Central memory CD8-positive, alpha-beta T cell (primary cell): ENCODE measurements around the gene SMTNL2.

Experiments used
- ATAC-seq: fragments of 150-1000 bp; cut with Tn5 transposase; replicated peaks from 2 replicates; pipeline ENCODE4 v1.10.0; 2022; ENCODE audit warnings: mild to moderate bottlenecking, moderate FRiP score, moderate number of reproducible peaks; ENCODE audit not compliant: poor library complexity, severe bottlenecking; ENCODE audit errors: extremely low read depth
- DNase-seq, 2 donors: peaks; one replicate each; pipeline ENCODE4 v3.0.0; 2021; ENCODE audit warnings: low spot score in 2 of 2
- H3K27ac Mint-ChIP-seq: one replicate; pipeline ENCODE4 v1.8.0; 2022; ENCODE audit warnings: low read depth, mild to moderate bottlenecking, moderate library complexity, mixed read lengths
- H3K27me3 Mint-ChIP-seq: one replicate; pipeline ENCODE4 v1.8.0; 2022; ENCODE audit warnings: mixed read lengths
- H3K36me3 Mint-ChIP-seq: one replicate; pipeline ENCODE4 v1.8.0; 2022; ENCODE audit warnings: mild to moderate bottlenecking, moderate library complexity, mixed read lengths; ENCODE audit not compliant: insufficient read depth
- H3K4me1 Mint-ChIP-seq: one replicate; pipeline ENCODE4 v1.8.0; 2022; ENCODE audit warnings: mixed read lengths
- H3K4me3 Mint-ChIP-seq: one replicate; pipeline ENCODE4 v1.8.0; 2022; ENCODE audit warnings: mild to moderate bottlenecking, moderate library complexity, mixed read lengths
- H3K9me3 Mint-ChIP-seq: one replicate; pipeline ENCODE4 v1.8.0; 2022; ENCODE audit warnings: mixed read lengths

The SMTNL2 gene

DNA sequence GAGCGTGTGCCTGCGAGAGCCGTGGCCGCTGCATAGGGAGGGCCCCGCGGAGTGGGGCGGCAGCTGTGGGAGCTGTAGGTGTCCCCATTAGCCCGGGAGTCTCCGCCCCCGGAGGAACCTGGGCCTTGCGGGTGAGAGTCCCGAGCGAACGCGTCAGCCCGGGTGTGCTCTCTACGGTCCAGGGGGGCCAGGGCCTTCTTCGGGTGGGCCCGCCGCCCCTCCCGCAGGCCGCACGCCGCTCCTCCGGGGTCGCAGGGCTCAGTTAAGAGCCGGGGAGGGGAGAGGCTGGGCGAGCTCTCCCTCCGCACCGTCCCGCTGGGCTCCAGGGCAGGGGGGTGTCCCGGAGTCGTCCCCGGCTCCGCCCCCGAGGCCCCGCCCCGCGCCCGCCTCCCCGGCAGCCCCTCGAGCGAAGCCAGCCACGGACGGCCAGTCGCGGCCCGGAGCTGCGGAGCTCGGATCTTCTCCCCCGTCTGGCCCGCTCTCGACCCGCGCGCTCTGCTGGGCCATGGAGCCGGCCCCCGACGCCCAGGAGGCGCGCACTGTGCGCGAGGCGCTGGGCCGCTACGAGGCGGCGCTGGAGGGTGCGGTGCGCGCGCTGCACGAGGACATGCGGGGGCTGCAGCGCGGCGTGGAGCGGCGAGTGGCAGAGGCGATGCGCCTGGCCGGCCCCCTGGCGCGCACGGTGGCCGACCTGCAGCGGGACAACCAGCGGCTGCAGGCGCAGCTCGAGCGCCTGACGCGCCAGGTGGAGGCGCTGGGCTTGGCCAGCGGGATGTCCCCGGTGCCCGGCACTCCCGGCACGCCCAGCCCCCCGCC lies at the start of gene SMTNL2:
TSS of gene SMTNL2 (plus strand) at position 429 of the 816 bp plus-strand sequence. CDS start at position 506, 77 bp downstream.
- DNase-seq: no peak
- Mint-ChIP-seq H3K4me3 (peak within 1 kb of the TSS; percentile 71), H3K9me3 (no peaks in the 10 kb centered on the region)

DNA sequence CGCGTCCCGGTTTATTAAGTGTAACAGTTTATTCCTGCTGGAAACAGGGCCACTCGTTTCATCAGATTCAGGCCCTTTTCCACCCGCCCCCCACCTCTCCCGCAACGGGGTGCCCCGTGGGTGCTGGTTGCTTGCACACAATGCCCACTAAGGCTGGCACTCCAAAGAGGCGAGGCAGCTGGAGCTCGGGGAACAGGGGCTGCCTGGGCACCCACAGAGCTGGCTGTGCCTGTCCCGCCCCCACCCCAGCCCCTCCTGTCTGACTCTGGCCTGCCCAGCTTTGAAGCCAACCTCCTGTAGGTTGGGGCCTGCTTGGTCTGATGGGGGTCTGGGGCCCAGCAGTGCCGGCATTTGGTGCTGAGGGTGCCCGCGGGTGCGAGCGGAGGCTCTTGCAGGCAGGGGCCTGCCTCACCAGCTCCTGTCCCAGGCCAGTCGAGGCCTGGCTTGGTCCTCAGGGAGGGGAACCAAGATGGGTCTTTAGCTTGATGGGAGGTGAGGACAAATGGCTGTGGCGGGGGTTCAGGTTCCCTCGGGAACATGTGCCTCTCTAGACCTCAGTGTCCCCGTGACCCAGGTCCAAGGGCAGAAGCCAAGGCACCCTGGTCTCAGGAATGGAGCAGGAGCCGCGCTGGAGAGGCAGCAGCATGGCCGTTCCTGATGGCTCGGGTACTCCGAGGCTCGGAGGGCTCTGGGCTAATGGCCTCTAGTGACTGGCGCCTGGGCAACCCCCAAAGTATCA lies 49.2 kb upstream of the SMTNL2 start:
- Mint-ChIP-seq H3K4me1 (peaks cover 6% of the 10 kb centered on the region), H3K4me3 (no peak overlapping the region), H3K9me3 (no peaks in the 10 kb centered on the region), H3K27ac (no peak overlapping the region), H3K27me3 (no peaks in the 10 kb centered on the region), H3K36me3 (peaks cover 5% of the 10 kb centered on the region)
- DNase-seq (no peak), ATAC-seq (no peak)

More for the DNA sequence above, at the start of gene SMTNL2:
- Mint-ChIP-seq H3K36me3 (peaks cover 2% of the 10 kb centered on the region), H3K4me1 (peaks cover 11% of the 10 kb centered on the region), H3K27me3 (peaks cover 71% of the 10 kb centered on the region), H3K27ac (no peak within 1 kb of the TSS)
- no peak for ATAC-seq

DNA sequence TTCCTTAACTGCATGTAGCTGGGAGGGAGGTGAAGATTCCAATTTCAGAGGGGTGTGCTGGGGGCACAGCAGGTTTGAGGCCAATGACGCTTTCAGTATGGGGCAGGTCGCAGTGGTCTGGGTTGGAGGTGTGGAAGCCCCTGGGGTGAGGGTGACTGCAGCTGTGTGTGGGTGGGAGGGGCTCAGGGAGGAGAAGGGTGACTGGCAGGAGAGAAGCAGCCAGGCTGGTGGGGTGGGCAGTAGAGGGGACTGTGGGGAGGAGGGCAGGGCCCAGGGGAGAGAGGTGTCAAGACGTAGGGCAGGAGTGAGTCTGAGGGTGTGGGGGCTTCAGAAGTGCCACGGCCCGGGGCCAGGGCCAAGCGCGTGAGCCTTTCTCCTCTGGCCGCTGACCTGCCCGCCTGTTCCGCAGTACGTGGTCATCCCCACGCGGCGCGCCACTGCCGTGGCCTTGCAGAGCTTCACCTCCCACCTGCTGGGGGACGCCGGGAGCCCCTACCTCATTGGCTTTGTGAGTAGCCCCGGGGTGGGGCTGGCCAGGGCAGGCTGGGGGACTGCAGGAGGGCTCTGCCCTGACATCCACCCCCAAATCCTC lies 48.6 kb upstream of the SMTNL2 start:
- ATAC-seq: no peak
- H3K36me3 Mint-ChIP-seq: peaks cover 5% of the 10 kb centered on the region
- H3K9me3 Mint-ChIP-seq: no peaks in the 10 kb centered on the region
- DNase-seq: no peak
- H3K4me3 Mint-ChIP-seq: no peak overlapping the region
- H3K27me3 Mint-ChIP-seq: no peaks in the 10 kb centered on the region
- no peak overlapping the region for H3K27ac Mint-ChIP-seq
- H3K4me1 Mint-ChIP-seq: peaks cover 6% of the 10 kb centered on the region

DNA sequence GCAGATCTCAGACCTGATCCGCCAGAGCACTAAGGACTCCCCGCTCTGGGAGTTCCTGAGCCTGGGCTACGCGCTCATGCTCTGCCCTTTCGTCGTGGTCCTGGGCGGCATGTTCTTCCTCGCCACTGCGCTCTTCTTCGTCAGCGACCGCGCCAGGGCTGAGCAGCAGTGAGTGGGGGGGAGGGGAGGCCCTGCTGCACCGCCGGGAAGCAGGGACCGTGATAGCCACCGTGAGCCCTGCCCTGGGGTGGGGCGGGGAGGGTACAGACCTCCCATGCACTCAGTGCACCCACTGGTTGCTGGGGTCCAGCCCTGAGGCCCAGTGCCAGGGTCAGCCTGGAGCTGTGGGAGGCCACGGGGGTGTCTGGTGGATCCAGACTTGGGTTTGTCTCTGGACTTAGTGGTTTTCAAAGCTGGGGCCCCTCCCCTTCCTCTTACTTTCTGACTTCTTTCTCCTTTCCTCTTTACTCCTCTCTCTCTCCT lies 48.0 kb upstream of the SMTNL2 start:
- no peaks in the 10 kb centered on the region for H3K9me3 Mint-ChIP-seq
- DNase-seq (no peak), ATAC-seq (no peak)
- no peak overlapping the region for H3K27ac Mint-ChIP-seq
- peaks cover 6% of the 10 kb centered on the region for H3K4me1 Mint-ChIP-seq
- H3K36me3 Mint-ChIP-seq: peaks cover 5% of the 10 kb centered on the region
- H3K27me3 Mint-ChIP-seq: no peaks in the 10 kb centered on the region
- no peak overlapping the region for H3K4me3 Mint-ChIP-seq

DNA sequence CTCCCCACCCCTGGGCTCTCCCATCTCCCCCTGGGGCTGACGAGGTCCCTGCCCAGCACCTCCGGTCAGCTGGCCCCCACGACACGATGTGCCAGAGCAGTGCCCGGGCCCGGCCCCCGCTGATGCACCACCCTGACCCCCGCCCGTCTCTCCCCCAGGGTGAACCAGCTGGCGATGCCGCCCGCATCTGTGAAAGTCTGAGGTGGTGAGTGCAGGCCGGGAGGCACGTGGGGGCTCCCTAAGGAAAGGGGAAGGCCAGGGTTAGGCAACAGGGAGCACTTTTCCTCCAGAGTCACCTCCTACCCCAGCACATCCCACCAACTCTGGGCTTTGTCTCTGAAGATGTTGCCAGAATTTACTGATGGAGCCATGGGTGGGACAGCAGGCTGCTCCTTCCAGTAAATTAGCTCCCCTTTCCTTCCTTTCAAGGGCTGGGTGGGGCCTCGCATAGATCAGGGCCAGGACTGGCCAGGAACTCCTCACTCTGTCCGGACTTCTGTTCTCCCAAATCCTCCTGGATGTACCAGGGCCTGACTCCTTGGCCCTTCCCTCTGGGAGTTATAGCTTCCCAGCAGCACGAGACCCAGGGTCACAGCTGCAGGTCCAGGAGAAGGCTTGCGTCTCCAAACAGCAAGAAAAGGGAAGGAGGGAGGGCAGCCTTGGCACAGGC lies 47.5 kb upstream of the SMTNL2 start:
- H3K4me3 Mint-ChIP-seq: no peak overlapping the region
- peaks cover 6% of the 10 kb centered on the region for H3K4me1 Mint-ChIP-seq
- no peak for DNase-seq
- ATAC-seq: no peak
- H3K9me3 Mint-ChIP-seq: no peaks in the 10 kb centered on the region
- H3K27ac Mint-ChIP-seq: no peak overlapping the region
- H3K36me3 Mint-ChIP-seq: peaks cover 5% of the 10 kb centered on the region
- H3K27me3 Mint-ChIP-seq: no peaks in the 10 kb centered on the region

DNA sequence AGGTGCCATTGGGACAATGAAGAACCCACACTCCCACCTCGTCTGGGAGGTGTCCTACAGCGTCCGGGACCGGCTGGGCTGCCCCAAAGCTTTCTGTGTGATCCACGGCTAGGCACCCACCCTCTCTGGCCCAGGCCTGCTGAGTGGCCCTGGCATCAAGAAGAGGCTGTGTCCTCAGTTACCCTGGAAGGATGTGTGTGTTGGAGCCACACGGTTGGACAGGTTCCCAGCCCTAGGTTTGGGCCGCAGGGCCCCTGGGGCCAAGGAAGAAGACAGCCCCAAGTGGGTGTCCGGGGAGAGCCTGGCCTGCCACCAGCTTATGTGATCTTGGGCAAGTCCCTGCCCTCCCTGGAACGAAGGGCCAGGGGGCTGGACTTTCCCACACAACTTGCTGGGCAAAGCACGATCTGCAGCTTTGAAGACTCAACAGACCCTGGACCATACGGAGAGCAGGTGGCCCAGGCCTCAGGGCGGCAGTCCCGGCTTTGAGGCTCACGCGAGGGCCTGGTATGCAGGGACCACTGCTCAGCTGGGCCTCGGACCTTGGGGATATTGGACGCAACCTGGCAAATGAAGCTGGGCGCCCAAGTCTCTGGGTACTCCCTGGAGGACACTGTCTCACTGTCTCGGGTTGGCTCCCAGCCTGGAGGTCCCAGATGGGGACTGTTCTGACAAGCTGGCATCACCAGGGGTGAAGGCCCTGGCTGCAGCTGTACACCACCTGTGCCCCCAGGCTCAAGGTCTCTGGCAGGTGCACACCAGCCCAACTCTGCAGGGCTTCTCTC lies 46.7 kb upstream of the SMTNL2 start:
- ATAC-seq (no peak), DNase-seq (no peak)
- no peak overlapping the region for H3K4me3 Mint-ChIP-seq
- peaks cover 6% of the 10 kb centered on the region for H3K4me1 Mint-ChIP-seq
- H3K9me3 Mint-ChIP-seq: no peaks in the 10 kb centered on the region
- peaks cover 9% of the 10 kb centered on the region for H3K36me3 Mint-ChIP-seq
- no peak overlapping the region for H3K27ac Mint-ChIP-seq
- H3K27me3 Mint-ChIP-seq: no peaks in the 10 kb centered on the region

DNA sequence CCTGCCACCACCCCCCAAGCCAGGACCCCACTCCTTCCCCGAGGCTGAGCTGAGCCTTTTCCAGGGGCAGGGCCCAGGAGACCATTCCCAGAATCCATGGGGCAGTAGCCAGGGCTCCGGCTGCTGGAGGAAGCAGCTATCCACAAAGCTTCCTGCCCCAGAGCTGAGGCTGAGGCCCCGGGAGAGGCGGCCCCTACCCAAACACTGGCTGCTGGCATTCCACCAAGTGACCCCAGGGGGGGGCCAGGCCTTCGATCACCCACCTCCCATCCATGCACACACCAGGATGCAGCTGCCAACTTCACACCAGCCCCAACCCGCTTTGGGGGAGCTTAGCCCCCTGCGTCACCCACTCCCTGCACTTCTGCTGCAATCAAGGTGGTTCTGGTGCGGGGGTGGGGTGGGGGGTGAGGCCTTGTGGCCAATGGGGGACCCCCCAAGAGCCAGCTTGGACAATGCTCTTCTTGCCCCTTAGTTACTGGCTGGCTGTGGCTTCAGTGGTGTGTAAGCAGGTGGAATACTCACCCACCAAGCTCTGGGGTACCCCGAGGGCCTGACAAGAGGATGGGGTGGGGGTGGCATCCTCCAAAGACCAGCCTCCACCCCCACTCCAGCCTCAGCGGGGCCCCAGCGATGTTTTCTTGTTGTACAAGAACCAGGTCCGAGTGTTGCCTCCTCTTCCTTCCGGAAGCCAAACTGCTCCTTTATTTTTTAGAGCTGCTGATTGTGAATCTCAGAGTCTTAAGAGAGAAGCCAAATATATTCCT lies 45.9 kb upstream of the SMTNL2 start:
- Mint-ChIP-seq H3K4me1 (peaks cover 3% of the 10 kb centered on the region), H3K27me3 (no peaks in the 10 kb centered on the region), H3K9me3 (no peaks in the 10 kb centered on the region), H3K4me3 (no peak overlapping the region), H3K27ac (no peak overlapping the region), H3K36me3 (peaks cover 10% of the 10 kb centered on the region)
- ATAC-seq (no peak), DNase-seq (no peak)

DNA sequence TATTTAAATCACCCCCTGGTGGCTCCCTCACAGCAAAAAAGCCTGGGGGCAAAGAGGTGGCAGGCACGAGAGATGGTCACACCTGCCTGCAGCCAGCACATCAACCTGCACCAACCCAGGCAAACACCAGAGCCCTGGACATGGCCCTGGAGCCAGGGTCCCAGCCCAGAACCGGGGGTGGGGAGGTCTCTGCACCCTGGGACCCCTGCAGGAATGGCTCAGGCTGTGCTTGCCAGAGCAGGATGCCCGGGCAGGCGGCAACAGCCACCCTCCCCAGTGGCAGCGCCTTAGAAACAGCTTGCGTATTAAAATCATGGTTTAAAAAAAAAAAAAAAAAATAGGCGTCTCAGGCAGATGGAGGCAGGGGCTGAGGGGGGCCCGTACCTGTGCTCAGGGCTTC lies 45.3 kb upstream of the SMTNL2 start:
- Mint-ChIP-seq H3K36me3 (peaks cover 13% of the 10 kb centered on the region), H3K27ac (no peak overlapping the region), H3K27me3 (no peaks in the 10 kb centered on the region), H3K4me3 (no peak overlapping the region), H3K9me3 (no peaks in the 10 kb centered on the region), H3K4me1 (no peaks in the 10 kb centered on the region)
- DNase-seq: no peak
- ATAC-seq: no peak

DNA sequence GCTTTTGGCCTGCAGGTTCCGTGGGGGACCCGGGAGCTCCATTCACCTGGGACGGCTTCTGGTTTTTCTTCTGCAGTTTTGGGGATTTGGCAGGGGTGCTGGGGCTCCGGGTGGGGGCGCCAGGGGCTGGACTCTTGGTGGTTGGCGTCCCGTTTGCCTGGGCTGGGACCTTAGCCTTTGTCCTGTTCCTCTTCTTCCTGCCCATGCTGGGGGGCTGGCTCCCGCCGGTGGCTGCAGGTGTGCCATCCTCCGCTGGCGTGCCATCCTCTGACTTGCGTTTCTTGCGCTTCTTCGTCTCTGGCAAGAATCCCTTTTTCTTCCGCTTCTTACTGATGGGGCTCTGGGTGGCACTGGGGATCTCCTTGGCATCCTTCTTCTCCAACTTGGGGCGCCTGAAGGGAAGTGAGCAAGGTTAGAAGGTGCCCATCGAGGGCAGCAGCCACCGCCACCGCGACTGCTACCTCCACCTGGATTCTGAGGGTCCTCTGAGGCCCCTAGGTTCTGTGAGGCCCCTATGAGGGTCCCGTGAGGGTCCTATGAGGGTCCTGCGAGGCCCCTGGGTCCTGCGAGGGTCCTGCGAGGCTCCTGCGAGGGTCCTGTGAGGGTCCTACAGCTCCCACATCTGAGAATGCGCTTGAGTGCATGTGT lies 44.6 kb upstream of the SMTNL2 start:
- DNase-seq (no peak), ATAC-seq (no peak)
- H3K27me3 Mint-ChIP-seq: no peaks in the 10 kb centered on the region
- peaks cover 12% of the 10 kb centered on the region for H3K36me3 Mint-ChIP-seq
- H3K4me1 Mint-ChIP-seq: no peaks in the 10 kb centered on the region
- peak overlapping the region; percentile 29 for H3K27ac Mint-ChIP-seq
- no peak overlapping the region for H3K4me3 Mint-ChIP-seq
- no peaks in the 10 kb centered on the region for H3K9me3 Mint-ChIP-seq

DNA sequence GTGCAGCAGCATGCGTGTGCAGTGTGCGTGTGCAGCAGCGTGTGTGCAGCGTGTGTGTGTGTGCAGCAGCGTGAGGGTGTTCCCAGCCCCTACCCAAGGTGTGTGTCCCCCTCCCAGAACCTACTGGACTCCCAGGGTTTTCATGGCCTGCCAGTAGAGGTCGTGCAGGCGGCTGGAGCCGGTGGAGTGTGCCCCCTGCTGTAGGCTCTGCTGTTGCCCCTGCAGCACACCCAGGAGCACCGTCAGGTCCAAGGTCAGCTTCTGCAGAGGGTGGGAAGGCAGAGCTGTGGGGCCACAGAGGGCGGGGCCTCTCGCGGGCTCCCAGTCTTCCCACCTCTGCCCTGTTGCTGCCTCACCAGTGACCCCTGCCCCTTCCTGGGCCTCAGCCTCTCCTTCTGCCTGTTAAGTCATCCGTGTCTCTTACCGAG lies 44.1 kb upstream of the SMTNL2 start:
- no peak overlapping the region for H3K4me3 Mint-ChIP-seq
- DNase-seq: no peak
- peaks cover 12% of the 10 kb centered on the region for H3K36me3 Mint-ChIP-seq
- no peaks in the 10 kb centered on the region for H3K27me3 Mint-ChIP-seq
- no peak for ATAC-seq
- H3K27ac Mint-ChIP-seq: no peak overlapping the region
- no peaks in the 10 kb centered on the region for H3K9me3 Mint-ChIP-seq
- no peaks in the 10 kb centered on the region for H3K4me1 Mint-ChIP-seq
